ENCODE data around the gene SLC48A1.

The SLC48A1 gene

GRCh38 chr12:47758834-47759690 lies 14.0 kb upstream of the SLC48A1 start, which contains the start of gene RAPGEF3:
Gene RAPGEF3 (minus strand): TSS chr12:47758880. CDS start chr12:47758556, 324 bp downstream.
- DNase-seq: peak; percentile 69

- DNase-seq: no peak
These were observed 10.1 kb upstream of the SLC48A1 start for GRCh38 chr12:47762850-47763465.

GRCh38 chr12:47763481-47764346 lies 9.3 kb upstream of the SLC48A1 start:
- no peak for DNase-seq

- DNase-seq: no peak
These were observed 6.4 kb upstream of the SLC48A1 start for GRCh38 chr12:47766502-47767215.

GRCh38 chr12:47767216-47767724 lies 5.8 kb upstream of the SLC48A1 start:
- DNase-seq: peak; percentile 78

GRCh38 chr12:47768323-47768811 lies 4.7 kb upstream of the SLC48A1 start:
- DNase-seq: no peak

- no peak for DNase-seq
These were observed 3.6 kb upstream of the SLC48A1 start for GRCh38 chr12:47769234-47770085.

- DNase-seq: no peak
These were observed 2.8 kb upstream of the SLC48A1 start for GRCh38 chr12:47770086-47770726.

- DNase-seq: no peak
These were observed 1.7 kb upstream of the SLC48A1 start for GRCh38 chr12:47771304-47771703.

- DNase-seq: no peak
These were observed 861 bp upstream of the SLC48A1 start for GRCh38 chr12:47772094-47772660.

- no peak for DNase-seq
These were observed 338 bp upstream of the SLC48A1 start for GRCh38 chr12:47772738-47773061.

- no peak for DNase-seq
These were observed 981 bp downstream of the SLC48A1 start for GRCh38 chr12:47773858-47774580.

- DNase-seq: no peak
These were observed 1.6 kb downstream of the SLC48A1 start for GRCh38 chr12:47774663-47775062.

GRCh38 chr12:47775100-47775911 lies 2.3 kb downstream of the SLC48A1 start:
- DNase-seq: no peak

GRCh38 chr12:47776471-47777143 lies 3.6 kb downstream of the SLC48A1 start:
- no peak for DNase-seq

- no peak for DNase-seq
These were observed 4.1 kb downstream of the SLC48A1 start for GRCh38 chr12:47777151-47777550.

- DNase-seq: no peak
These were observed 4.9 kb downstream of the SLC48A1 start for GRCh38 chr12:47777741-47778558.

All from CD4-positive, alpha-beta T cell treated with Interleukin-12 subunit alpha and Interleukin-12 subunit beta, for 1 hour (primary cell).